Caco-2 (cell line): ENCODE data around the gene NPAS2. TPM values are rescaled to one million over a fixed set of nuclear protein-coding genes. Genes with fewer than 3 reads are reported as not detected.
A peak's percentile ranks its signal among the peaks of the same experiment; 100 is the strongest.

Source experiments
- BruUV-seq: library from RNA; stranded (reverse); fragments of 400-500 nt; replicated peaks from 2 replicates; lab custom pipeline; 2021; lab: Mats Ljungman, UMichigan
- CTCF ChIA-PET: fragments of 300-600 bp; sonication (Branson Sonifier 250); formaldehyde crosslinking; loops from one replicate; lab custom pipeline; 2022; ENCODE audit warnings: antibody characterized with exemption; lab: Charles Lee
- POLR2A ChIA-PET: fragments of 300-600 bp; sonication (Branson Sonifier 250); formaldehyde crosslinking; loops from one replicate; lab custom pipeline; 2022; ENCODE audit warnings: antibody characterized with exemption; lab: Charles Lee
- DNase-seq, 2 experiments: peaks; one replicate each; pipeline versions ENCODE4 v3.0.0 to v3.0.0-alpha.2; 2020 to 2022
- H3K27me3 ChIP-seq: replicated peaks from 2 replicates; pipeline ENCODE4 v1.6.0; 2011; ENCODE audit warnings: low read length; ENCODE audit not compliant: control insufficient read depth, insufficient read depth
- H3K36me3 ChIP-seq: 2 replicates; pipeline ENCODE4 v1.5.1; 2011; ENCODE audit warnings: low read length; ENCODE audit not compliant: control insufficient read depth, insufficient read depth
- H3K4me1 ChIP-seq: fragments of 250-450 bp; sonication (Bioruptor Pico); 2 replicates; pipeline ENCODE4 v1.5.1; 2020; ENCODE audit warnings: mild to moderate bottlenecking
- H3K4me3 ChIP-seq: 2 replicates; pipeline ENCODE4 v1.5.1; 2011; ENCODE audit warnings: low read depth, mild to moderate bottlenecking, control low read depth, low read length
- H3K9me3 ChIP-seq: fragments of 250-450 bp; sonication (Bioruptor Pico); 2 replicates; pipeline ENCODE4 v1.5.1; 2020; ENCODE audit warnings: mild to moderate bottlenecking, moderate library complexity
- H3K27ac Mint-ChIP-seq: one replicate; pipeline ENCODE4 v1.8.0; 2022; ENCODE audit warnings: mixed read lengths; ENCODE audit not compliant: unreplicated experiment
- H3K27me3 Mint-ChIP-seq: one replicate; pipeline ENCODE4 v1.8.0; 2022; ENCODE audit warnings: mixed read lengths; ENCODE audit not compliant: insufficient read depth, unreplicated experiment
- H3K36me3 Mint-ChIP-seq: one replicate; pipeline ENCODE4 v1.8.0; 2022; ENCODE audit warnings: mild to moderate bottlenecking, mixed read lengths; ENCODE audit not compliant: insufficient read depth, unreplicated experiment
- H3K4me1 Mint-ChIP-seq: one replicate; pipeline ENCODE4 v1.8.0; 2022; ENCODE audit warnings: low read depth, mixed read lengths; ENCODE audit not compliant: unreplicated experiment
- H3K4me3 Mint-ChIP-seq: one replicate; pipeline ENCODE4 v1.8.0; 2022; ENCODE audit warnings: mild to moderate bottlenecking, moderate library complexity, mixed read lengths; ENCODE audit not compliant: unreplicated experiment
- H3K9me3 Mint-ChIP-seq: one replicate; pipeline ENCODE4 v1.8.0; 2022; ENCODE audit warnings: mixed read lengths; ENCODE audit not compliant: unreplicated experiment
- intact Hi-C: fragments of 100-400 bp; cut with micrococcal nuclease; formaldehyde crosslinking; loops from one replicate; pipeline ENCODE4 v1.10.0; 2022; ENCODE audit not compliant: unreplicated experiment
- total RNA-seq: library from RNA; stranded (reverse); gene quantifications from 2 replicates; pipeline ENCODE4 v1.2.3, GENCODE V29; 2022
- TF ChIP-seq, protein P1 (sequence below), 2 experiments: fragments of 200-600 bp in 1 of 2; IDR thresholded peaks; 1 replicate in 1 of 2; 2 replicates in 1 of 2; pipeline versions ENCODE4 v1.5.1 to v1.8.0; 2011 to 2022; ENCODE audit warnings: antibody characterized with exemption in 1 of 2, control low read depth in 1 of 2, inconsistent platforms in 1 of 2, low read depth in 1 of 2, low read length in 1 of 2, mild to moderate bottlenecking in 1 of 2, moderate library complexity in 1 of 2; ENCODE audit not compliant: insufficient read depth in 1 of 2, severe bottlenecking in 1 of 2, unreplicated experiment in 1 of 2

NPAS2 gene
- total RNA-seq, 1 experiment from 2014 or later, result 2.8 TPM

DNA sequence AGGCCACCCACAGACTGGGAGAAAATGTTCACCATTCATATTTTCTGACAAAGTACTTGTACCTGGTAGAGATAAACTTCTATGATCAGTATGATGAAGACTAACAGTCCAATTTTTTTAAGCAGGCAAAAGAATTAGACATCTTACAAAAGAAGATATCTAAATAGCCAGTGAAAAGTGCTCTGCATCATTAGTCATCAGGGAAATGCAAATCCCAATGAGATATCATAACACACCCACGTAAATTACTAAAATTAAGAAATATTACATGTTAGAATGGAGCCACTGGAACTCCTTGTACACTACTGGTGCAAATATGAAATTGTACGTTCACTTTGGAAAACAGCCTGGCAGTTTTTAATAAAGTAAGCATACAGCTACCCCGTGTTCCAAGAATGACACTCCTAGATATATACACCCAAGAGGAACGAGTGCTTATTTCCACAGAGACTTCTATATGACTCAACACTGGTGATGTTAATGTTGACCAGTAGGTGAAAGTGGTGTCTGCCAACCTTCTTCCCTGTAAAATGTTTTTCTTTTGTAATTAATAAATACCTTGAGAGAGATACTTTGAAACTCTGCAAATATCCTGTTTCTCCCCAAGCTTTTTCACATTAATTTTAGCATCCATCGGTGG is 80.3 kb downstream of the NPAS2 start:
- ChIA-PET POLR2A (no interaction called here), CTCF (no interaction called here)
- TF ChIP-seq, protein P1, sequence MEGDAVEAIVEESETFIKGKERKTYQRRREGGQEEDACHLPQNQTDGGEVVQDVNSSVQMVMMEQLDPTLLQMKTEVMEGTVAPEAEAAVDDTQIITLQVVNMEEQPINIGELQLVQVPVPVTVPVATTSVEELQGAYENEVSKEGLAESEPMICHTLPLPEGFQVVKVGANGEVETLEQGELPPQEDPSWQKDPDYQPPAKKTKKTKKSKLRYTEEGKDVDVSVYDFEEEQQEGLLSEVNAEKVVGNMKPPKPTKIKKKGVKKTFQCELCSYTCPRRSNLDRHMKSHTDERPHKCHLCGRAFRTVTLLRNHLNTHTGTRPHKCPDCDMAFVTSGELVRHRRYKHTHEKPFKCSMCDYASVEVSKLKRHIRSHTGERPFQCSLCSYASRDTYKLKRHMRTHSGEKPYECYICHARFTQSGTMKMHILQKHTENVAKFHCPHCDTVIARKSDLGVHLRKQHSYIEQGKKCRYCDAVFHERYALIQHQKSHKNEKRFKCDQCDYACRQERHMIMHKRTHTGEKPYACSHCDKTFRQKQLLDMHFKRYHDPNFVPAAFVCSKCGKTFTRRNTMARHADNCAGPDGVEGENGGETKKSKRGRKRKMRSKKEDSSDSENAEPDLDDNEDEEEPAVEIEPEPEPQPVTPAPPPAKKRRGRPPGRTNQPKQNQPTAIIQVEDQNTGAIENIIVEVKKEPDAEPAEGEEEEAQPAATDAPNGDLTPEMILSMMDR (IDR thresholded peaks at IDR 0.05; ENCODE audit: insufficient read depth in 1 of 2, low read depth in 1 of 2, low read length in 1 of 2, severe bottlenecking in 1 of 2, unreplicated experiment in 1 of 2), result no peak
- no peaks in the 10 kb centered on the region for H3K36me3 ChIP-seq
- H3K27ac Mint-ChIP-seq, result no peak overlapping the region
- peaks cover 25% of the 10 kb centered on the region for H3K4me1 Mint-ChIP-seq
- H3K4me1 ChIP-seq, result peaks cover 26% of the 10 kb centered on the region
- DNase-seq, result no peak
- peaks cover 4% of the 10 kb centered on the region for H3K36me3 Mint-ChIP-seq
- H3K9me3 Mint-ChIP-seq, result no peaks in the 10 kb centered on the region
- H3K27me3 Mint-ChIP-seq, result no peaks in the 10 kb centered on the region
- no peak overlapping the region for H3K4me3 ChIP-seq
- intact Hi-C loops, result no loop called here
- no peak overlapping the region for H3K4me3 Mint-ChIP-seq
- no peaks in the 10 kb centered on the region for H3K9me3 ChIP-seq
- no TSS peak for BruUV-seq
- H3K27me3 ChIP-seq, result no peaks in the 10 kb centered on the region

DNA sequence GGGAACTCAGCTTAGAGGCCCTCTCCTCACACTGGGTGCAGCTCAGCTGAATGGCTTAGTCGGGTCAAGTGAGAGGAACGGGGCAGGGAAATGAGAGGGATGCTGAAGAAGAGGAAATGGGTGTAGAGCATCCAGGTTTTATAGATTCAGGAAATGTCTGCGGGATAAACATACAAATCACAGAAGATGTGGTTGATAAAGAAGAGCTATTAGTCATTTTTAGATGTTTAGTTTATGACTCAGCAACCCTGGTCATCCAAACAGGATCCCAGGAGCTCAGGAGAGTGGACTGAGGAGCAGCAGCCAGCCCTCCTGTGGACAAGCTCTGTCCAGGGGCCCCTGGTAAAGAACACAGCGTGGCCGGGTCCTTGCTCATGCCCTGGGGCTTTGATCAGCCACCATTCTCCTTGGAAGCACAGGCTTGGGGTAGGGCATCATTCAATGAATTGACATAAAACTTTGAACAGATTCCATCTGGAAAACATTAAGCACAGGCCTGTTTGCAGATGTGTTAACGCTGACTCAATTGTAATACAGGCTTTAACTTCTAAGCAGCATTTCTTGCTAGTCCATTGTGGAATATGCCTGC is 83.0 kb downstream of the NPAS2 start:
- TF ChIP-seq, protein P1 (IDR thresholded peaks at IDR 0.05; ENCODE audit: insufficient read depth in 1 of 2, low read depth in 1 of 2, low read length in 1 of 2, severe bottlenecking in 1 of 2, unreplicated experiment in 1 of 2), result no peak
- Histone ChIP-seq H3K9me3 (no peaks in the 10 kb centered on the region), H3K4me3 (no peak overlapping the region), H3K4me1 (peaks cover 17% of the 10 kb centered on the region), H3K36me3 (no peaks in the 10 kb centered on the region), H3K27me3 (no peaks in the 10 kb centered on the region)
- intact Hi-C loops, result no loop called here
- no TSS peak for BruUV-seq
- Mint-ChIP-seq H3K4me3 (no peak overlapping the region), H3K36me3 (peaks cover 4% of the 10 kb centered on the region), H3K27ac (peak overlapping the region; percentile 26), H3K9me3 (no peaks in the 10 kb centered on the region), H3K27me3 (no peaks in the 10 kb centered on the region), H3K4me1 (peaks cover 20% of the 10 kb centered on the region)
- CTCF ChIA-PET, result no interaction called here
- peak in 1 of 2 experiments; percentile 10 for DNase-seq
- POLR2A ChIA-PET, result no interaction called here

DNA sequence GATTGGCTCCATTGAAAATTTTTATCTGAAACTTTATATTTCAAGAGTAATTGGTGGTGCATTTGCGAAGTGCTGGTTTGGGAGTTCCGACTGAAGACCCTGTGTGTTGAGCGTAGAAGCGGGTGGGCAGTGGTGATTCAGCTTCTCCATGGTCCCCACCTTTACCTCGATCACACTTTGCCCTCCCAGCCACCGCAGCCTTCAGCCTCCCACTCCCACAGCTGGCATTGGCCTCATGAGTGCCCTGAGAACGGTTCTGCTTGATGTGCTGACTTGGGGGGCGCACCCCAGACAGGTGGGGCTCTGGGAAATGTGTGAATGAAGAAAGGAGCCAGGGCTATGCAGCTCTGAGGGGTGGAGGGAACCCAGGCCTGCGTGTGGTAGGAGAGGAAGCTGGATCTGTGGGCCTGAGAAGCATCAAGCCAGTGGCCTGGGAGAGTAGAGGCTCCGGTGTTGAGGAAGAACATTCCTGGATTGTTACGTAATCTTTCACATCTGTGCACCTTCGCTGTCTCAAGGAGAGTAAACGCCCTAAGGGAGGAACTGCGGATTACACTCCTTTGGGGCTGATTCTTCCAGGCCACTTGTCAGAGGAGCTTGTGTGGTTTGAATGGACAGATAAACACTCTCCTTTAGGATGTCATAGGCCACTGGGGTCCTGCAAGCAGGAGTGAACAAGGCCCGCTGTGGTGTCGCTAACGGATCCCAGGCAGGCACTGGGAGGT is 83.8 kb downstream of the NPAS2 start:
- Histone ChIP-seq H3K4me1 (peaks cover 17% of the 10 kb centered on the region), H3K27me3 (no peaks in the 10 kb centered on the region), H3K4me3 (no peak overlapping the region), H3K9me3 (no peaks in the 10 kb centered on the region), H3K36me3 (no peaks in the 10 kb centered on the region)
- no TSS peak for BruUV-seq
- Mint-ChIP-seq H3K27me3 (no peaks in the 10 kb centered on the region), H3K27ac (peak overlapping the region; percentile 26), H3K36me3 (peaks cover 4% of the 10 kb centered on the region), H3K4me3 (no peak overlapping the region), H3K9me3 (no peaks in the 10 kb centered on the region), H3K4me1 (peaks cover 20% of the 10 kb centered on the region)
- DNase-seq, result peak; percentile 64 to 81
- intact Hi-C loops, result loop anchor here (1.0 kb wide), 1 partner anchor 19 kb away; no protein-coding TSS in a partner anchor
- POLR2A ChIA-PET, result no interaction called here
- CTCF ChIA-PET, result no interaction called here
- TF ChIP-seq, protein P1 (IDR thresholded peaks at IDR 0.05; ENCODE audit: insufficient read depth in 1 of 2, low read depth in 1 of 2, low read length in 1 of 2, severe bottlenecking in 1 of 2, unreplicated experiment in 1 of 2), result no peak
